Endothelial cell of umbilical vein (primary cell): ENCODE data around the gene STAB1. TPM values are rescaled to one million over a fixed set of nuclear protein-coding genes. Genes with fewer than 3 reads are reported as not detected.

Experiments
- BruUV-seq: library from RNA; stranded (reverse); fragments of 400-500 nt; replicated peaks from 2 replicates; lab custom pipeline; 2021; lab: Mats Ljungman, UMichigan
- CTCF ChIA-PET: fragments of 300-600, 350-600 bp; sonication (Branson Sonifier 250); formaldehyde crosslinking; loops from one replicate; lab custom pipeline; 2021; ENCODE audit warnings: antibody characterized with exemption, inconsistent platforms; lab: Charles Lee
- POLR2A ChIA-PET: fragments of 300-600, 350-600 bp; sonication (Branson Sonifier 250); formaldehyde crosslinking; loops from one replicate; lab custom pipeline; 2021; ENCODE audit warnings: antibody characterized with exemption, inconsistent platforms; lab: Charles Lee
- DNase-seq: peaks from one replicate; pipeline ENCODE4 v3.0.0-alpha.2; 2011; ENCODE audit warnings: low read depth, low spot score
- FAIRE-seq: peaks from 2 replicates; lab custom pipeline; 2011; peaks lifted over from hg19 to GRCh38; lab: Jason Lieb, UNC
- H2AFZ ChIP-seq: 2 replicates; pipeline ENCODE4 v1.6.0; 2012; ENCODE audit warnings: low read depth, low read length, control low read depth, inconsistent platforms
- H3K27ac ChIP-seq: 2 replicates; pipeline ENCODE4 v1.5.1; 2011; ENCODE audit warnings: low read depth, mild to moderate bottlenecking, control low read depth, low read length, moderate library complexity; ENCODE audit not compliant: insufficient read depth
- H3K27me3 ChIP-seq, 2 experiments: 2 replicates each; pipeline versions ENCODE4 v1.6.0 to v1.6.1; 2011; ENCODE audit warnings: low read length in 2 of 2, mixed read lengths in 1 of 2; ENCODE audit not compliant: control insufficient read depth in 2 of 2, insufficient read depth in 2 of 2
- H3K36me3 ChIP-seq, 2 experiments: 2 replicates in 1 of 2; 3 replicates in 1 of 2; pipeline ENCODE4 v1.5.1; 2011; ENCODE audit warnings: low read length in 2 of 2, mild to moderate bottlenecking in 1 of 2, moderate library complexity in 1 of 2; ENCODE audit not compliant: control insufficient read depth in 2 of 2, insufficient read depth in 2 of 2; ENCODE audit errors: extremely low read depth in 1 of 2
- H3K4me1 ChIP-seq: 3 replicates; pipeline ENCODE4 v1.5.1; 2011; ENCODE audit warnings: mild to moderate bottlenecking, low read length; ENCODE audit not compliant: control insufficient read depth, insufficient read depth; ENCODE audit errors: extremely low read depth
- H3K4me2 ChIP-seq: 2 replicates; pipeline ENCODE4 v1.6.1; 2011; ENCODE audit warnings: low read length, control low read depth, mixed read lengths; ENCODE audit not compliant: insufficient read depth
- H3K4me3 ChIP-seq, 3 experiments: fragments of 200-600 bp in 1 of 3; sonication (generic), shearing (Covaris generic) in 1 of 3; replicated peaks in 1 of 3; 2 replicates each; pipeline ENCODE4 v1.5.1; 2011 to 2016; ENCODE audit warnings: control low read depth in 3 of 3, low read length in 3 of 3, mild to moderate bottlenecking in 2 of 3, inconsistent platforms in 1 of 3, low read depth in 1 of 3, moderate library complexity in 1 of 3; ENCODE audit not compliant: insufficient read depth in 1 of 3
- H3K79me2 ChIP-seq: 2 replicates; pipeline ENCODE4 v1.6.0; 2012; ENCODE audit warnings: low read length, inconsistent platforms; ENCODE audit not compliant: control insufficient read depth, insufficient read depth
- H3K9ac ChIP-seq: replicated peaks from 2 replicates; pipeline ENCODE3; 2011; ENCODE audit warnings: low read length, control low read depth; ENCODE audit not compliant: insufficient read depth; ENCODE audit errors: extremely low read depth
- H3K9me1 ChIP-seq: replicated peaks from 3 replicates; pipeline ENCODE4 v1.6.0; 2011; ENCODE audit warnings: mild to moderate bottlenecking, low read length; ENCODE audit not compliant: control insufficient read depth, insufficient read depth; ENCODE audit errors: extremely low read depth
- H3K9me3 ChIP-seq: replicated peaks from 2 replicates; pipeline ENCODE4 v1.5.1; 2012; ENCODE audit warnings: low read length, inconsistent platforms; ENCODE audit not compliant: control insufficient read depth, insufficient read depth
- H4K20me1 ChIP-seq: replicated peaks from 2 replicates; pipeline ENCODE3; 2011; ENCODE audit warnings: mild to moderate bottlenecking, low read length; ENCODE audit not compliant: control insufficient read depth, insufficient read depth; ENCODE audit errors: extremely low read depth
- EZH2 ChIP-seq: IDR thresholded peaks from 2 replicates; pipeline ENCODE4 v1.6.1; 2012; ENCODE audit warnings: borderline replicate concordance, low read depth, mild to moderate bottlenecking, moderate library complexity, low read length, inconsistent platforms; ENCODE audit not compliant: severe bottlenecking
- FOS ChIP-seq: IDR thresholded peaks from 2 replicates; pipeline ENCODE4 v1.6.1; 2011; ENCODE audit warnings: mild to moderate bottlenecking, low read length, moderate library complexity, borderline replicate concordance; ENCODE audit not compliant: insufficient read depth
- GATA2 ChIP-seq: IDR thresholded peaks from 2 replicates; pipeline ENCODE4 v1.7.0; 2011; ENCODE audit warnings: low read depth, mild to moderate bottlenecking, moderate library complexity, mixed read lengths, low read length; ENCODE audit not compliant: insufficient read length, insufficient read depth
- JUN ChIP-seq: IDR thresholded peaks from 2 replicates; pipeline ENCODE4 v1.6.1; 2011; ENCODE audit warnings: borderline replicate concordance, low read depth; ENCODE audit not compliant: insufficient read length, insufficient read depth
- MYC ChIP-seq: IDR thresholded peaks from one replicate; pipeline ENCODE4 v1.6.1; 2011; ENCODE audit warnings: mild to moderate bottlenecking, low read depth, low read length
- POLR2A ChIP-seq: IDR thresholded peaks from 2 replicates; pipeline ENCODE4 v1.6.1; 2012; ENCODE audit warnings: low read depth, mild to moderate bottlenecking, control low read depth, low read length
- POLR2AphosphoS5 ChIP-seq: IDR thresholded peaks from 2 replicates; pipeline ENCODE4 v1.6.1; 2012; ENCODE audit warnings: low read depth, mild to moderate bottlenecking, control low read depth, low read length, moderate library complexity; ENCODE audit not compliant: insufficient read depth
- dilution Hi-C: fragments of 300-500 bp; cut with MboI; formaldehyde crosslinking; loops from one replicate; pipeline ENCODE4 v1.15.0; 2019; ENCODE audit warnings: low sequenced_read_pairs; ENCODE audit not compliant: extremely low pct_ligation_motif_present
- intact Hi-C: fragments of 100-400 bp; cut with micrococcal nuclease; formaldehyde crosslinking; loops from one replicate; pipeline ENCODE4 v1.10.0; 2022
- polyA plus RNA-seq, 4 experiments: library from polyadenylated mRNA; depleted of rRNA in 3 of 4; stranded (reverse) in 3 of 4; unstranded in 1 of 4; fragments of >200 nt; gene quantifications; 2 replicates each; pipeline versions ENCODE4 v1.2.1 to v1.2.3, GENCODE V29; 2011 to 2012; ENCODE audit warnings: missing spikeins in 1 of 4
- total RNA-seq: library from RNA; stranded (reverse); gene quantifications from 2 replicates; pipeline ENCODE4 v1.2.3, GENCODE V29; 2021
- TF ChIP-seq, protein P1 (sequence below): IDR thresholded peaks from 2 replicates; pipeline ENCODE4 v1.6.1; 2011; ENCODE audit not compliant: insufficient read depth, insufficient read length
- TF ChIP-seq, protein P2 (sequence below), 2 donors: IDR thresholded peaks; 1 replicate in 1 of 2; 2 replicates in 1 of 2; pipeline ENCODE4 v1.5.1; 2011; ENCODE audit warnings: low read length in 2 of 2, mild to moderate bottlenecking in 2 of 2, moderate library complexity in 2 of 2, control low read depth in 1 of 2, inconsistent platforms in 1 of 2, low read depth in 1 of 2; ENCODE audit not compliant: insufficient read depth in 1 of 2; ENCODE audit errors: extremely low read depth in 1 of 2

Gene STAB1
- total and polyA plus RNA-seq, 2 donors (not counting 3 experiments of a cell fraction or from before 2014, with no cell fraction given), result 369 TPM

DNA sequence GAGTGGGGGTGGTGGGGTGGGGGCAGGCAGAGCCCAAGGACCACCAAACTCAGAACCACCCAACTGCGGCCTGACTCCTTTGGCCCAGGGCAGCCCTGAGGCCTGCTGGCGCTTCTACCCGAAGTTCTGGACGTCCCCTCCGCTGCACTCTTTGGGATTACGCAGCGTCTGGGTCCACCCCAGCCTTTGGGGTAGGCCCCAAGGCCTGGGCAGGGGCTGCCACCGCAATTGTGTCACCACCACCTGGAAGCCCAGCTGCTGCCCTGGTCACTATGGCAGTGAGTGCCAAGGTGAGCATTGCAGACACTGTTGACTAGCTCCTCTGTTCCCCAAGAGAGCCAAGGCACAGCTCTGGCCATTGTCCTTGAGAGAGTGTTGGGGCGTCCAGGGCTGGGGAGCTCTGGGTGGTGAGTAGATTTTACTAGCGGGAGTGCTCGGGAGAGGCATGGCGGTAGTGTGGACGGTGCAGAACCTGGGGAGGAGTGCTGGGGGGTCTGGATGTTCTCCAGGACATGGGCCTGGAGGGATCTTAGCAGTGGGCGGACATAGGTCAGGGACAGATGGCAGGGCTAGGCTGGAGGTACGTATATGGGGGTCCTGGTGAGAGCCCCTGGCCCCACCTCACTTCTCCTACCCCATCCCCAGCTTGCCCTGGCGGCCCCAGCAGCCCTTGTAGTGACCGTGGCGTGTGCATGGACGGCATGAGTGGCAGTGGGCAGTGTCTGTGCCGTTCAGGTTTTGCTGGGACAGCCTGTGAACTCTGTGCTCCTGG lies 25.8 kb downstream of the STAB1 start:
- H2AFZ ChIP-seq, result no peak overlapping the region
- DNase-seq, result no peak
- dilution Hi-C loops, result no loop called here
- intact Hi-C loops, result no loop called here
- no peaks in the 10 kb centered on the region for H3K27me3 ChIP-seq
- CTCF ChIA-PET, result no interaction called here
- FAIRE-seq, result no peak
- TF ChIP-seq, protein P1, sequence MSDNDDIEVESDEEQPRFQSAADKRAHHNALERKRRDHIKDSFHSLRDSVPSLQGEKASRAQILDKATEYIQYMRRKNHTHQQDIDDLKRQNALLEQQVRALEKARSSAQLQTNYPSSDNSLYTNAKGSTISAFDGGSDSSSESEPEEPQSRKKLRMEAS, result no peak
- TF ChIP-seq POLR2AphosphoS5 (no peak), GATA2 (no peak)
- H3K4me1 ChIP-seq, result peaks cover 7% of the 10 kb centered on the region
- BruUV-seq, result no TSS peak
- H3K79me2 ChIP-seq, result no peaks in the 10 kb centered on the region
- no peaks in the 10 kb centered on the region for H3K9me3 ChIP-seq
- POLR2A ChIA-PET, result no interaction called here
- no peak overlapping the region for H3K27ac ChIP-seq
- H3K9ac ChIP-seq, result no peak overlapping the region
- no peaks in the 10 kb centered on the region for H4K20me1 ChIP-seq
- no peak overlapping the region for H3K4me2 ChIP-seq
- H3K9me1 ChIP-seq, result no peaks in the 10 kb centered on the region
- H3K36me3 ChIP-seq, result peaks cover 30 to 83% of the 10 kb centered on the region in 2 experiments
- no peak overlapping the region for H3K4me3 ChIP-seq

DNA sequence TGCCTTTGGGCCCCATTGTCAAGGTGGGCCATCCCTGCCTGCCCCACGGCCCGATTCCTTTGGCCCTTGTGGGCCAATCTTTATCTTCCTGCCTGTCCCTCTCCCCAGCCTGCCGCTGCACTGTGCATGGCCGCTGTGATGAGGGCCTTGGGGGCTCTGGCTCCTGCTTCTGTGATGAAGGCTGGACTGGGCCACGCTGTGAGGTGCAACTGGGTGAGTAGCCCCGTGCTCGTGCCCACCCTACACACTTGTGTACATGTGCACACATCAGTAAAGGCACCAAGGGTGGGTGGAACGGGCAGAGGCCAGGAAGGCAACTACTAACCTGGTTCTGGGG lies 26.3 kb downstream of the STAB1 start:
- Histone ChIP-seq H3K9ac (no peak overlapping the region), H3K27me3 (no peaks in the 10 kb centered on the region), H3K9me1 (no peaks in the 10 kb centered on the region), H3K79me2 (no peaks in the 10 kb centered on the region), H4K20me1 (no peaks in the 10 kb centered on the region), H3K9me3 (no peaks in the 10 kb centered on the region), H3K36me3 (peaks cover 30 to 82% of the 10 kb centered on the region in 2 experiments), H3K4me2 (no peak overlapping the region), H3K4me3 (no peak overlapping the region), H2AFZ (no peak overlapping the region), H3K4me1 (peaks cover 7% of the 10 kb centered on the region), H3K27ac (no peak overlapping the region)
- intact Hi-C loops (no loop called here), dilution Hi-C loops (no loop called here)
- DNase-seq (no peak), FAIRE-seq (no peak)
- TF ChIP-seq EZH2, result no peak
- TF ChIP-seq GATA2, result no peak
- TF ChIP-seq, protein P1, result no peak
- TF ChIP-seq, protein P2, sequence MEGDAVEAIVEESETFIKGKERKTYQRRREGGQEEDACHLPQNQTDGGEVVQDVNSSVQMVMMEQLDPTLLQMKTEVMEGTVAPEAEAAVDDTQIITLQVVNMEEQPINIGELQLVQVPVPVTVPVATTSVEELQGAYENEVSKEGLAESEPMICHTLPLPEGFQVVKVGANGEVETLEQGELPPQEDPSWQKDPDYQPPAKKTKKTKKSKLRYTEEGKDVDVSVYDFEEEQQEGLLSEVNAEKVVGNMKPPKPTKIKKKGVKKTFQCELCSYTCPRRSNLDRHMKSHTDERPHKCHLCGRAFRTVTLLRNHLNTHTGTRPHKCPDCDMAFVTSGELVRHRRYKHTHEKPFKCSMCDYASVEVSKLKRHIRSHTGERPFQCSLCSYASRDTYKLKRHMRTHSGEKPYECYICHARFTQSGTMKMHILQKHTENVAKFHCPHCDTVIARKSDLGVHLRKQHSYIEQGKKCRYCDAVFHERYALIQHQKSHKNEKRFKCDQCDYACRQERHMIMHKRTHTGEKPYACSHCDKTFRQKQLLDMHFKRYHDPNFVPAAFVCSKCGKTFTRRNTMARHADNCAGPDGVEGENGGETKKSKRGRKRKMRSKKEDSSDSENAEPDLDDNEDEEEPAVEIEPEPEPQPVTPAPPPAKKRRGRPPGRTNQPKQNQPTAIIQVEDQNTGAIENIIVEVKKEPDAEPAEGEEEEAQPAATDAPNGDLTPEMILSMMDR (IDR thresholded peaks at IDR 0.05; ENCODE audit: extremely low read depth in 1 of 2, insufficient read depth in 1 of 2, low read depth in 1 of 2, low read length in 2 of 2), result no peak
- TF ChIP-seq POLR2A, result no peak
- no peak for TF ChIP-seq FOS
- TF ChIP-seq JUN, result no peak
- no peak for TF ChIP-seq POLR2AphosphoS5
- TF ChIP-seq MYC, result no peak
- no TSS peak for BruUV-seq
- ChIA-PET POLR2A (no interaction called here), CTCF (no interaction called here)
